Fibroblast of skin of abdomen (primary cell): Measurements from ENCODE around the gene USP40.

ENCODE experiments used
- DNase-seq: peaks from one replicate; pipeline ENCODE4 v3.0.0-alpha.2; 2013

USP40 gene

DNA sequence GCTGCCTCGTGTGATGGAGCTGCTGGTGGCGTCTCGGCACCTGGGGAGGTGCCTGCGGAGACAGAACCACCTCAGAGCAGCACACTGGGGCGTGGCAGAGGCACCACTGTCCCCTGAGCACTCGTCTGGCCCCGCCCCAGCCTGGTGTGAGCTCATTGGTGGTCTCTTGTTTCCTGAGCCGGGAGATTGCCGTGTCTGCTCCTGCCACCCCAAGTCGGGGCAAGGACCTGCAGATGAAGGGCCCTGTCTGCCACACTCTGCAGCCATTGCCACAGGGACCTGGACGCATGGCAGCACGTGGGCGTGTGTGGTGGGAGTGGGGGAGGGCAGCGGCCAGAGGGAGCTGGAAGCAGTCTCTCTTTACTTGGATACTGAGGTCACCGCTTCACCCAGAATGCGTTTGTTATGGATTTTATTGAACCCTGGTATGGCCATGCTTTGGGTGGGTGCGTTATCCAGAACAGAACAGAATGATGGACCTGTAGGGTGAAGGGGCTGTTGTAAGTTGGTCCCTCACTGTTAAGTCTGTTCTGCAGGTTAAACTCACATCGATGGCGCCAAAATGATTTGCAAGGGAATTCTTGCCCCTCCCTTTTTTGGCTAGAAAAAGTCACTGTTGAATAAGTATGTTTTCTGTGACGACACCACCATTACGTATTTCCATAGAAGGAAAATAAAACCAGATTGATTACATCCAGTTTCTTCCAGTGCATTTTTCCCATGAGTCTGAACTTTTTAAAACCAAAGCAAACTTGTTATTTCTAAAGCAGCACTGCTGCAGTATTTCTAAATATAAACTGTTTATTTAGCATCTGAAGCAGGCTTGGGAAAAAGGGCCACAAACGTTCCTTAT is 92.0 kb downstream of the USP40 start:
- no peak for DNase-seq

DNA sequence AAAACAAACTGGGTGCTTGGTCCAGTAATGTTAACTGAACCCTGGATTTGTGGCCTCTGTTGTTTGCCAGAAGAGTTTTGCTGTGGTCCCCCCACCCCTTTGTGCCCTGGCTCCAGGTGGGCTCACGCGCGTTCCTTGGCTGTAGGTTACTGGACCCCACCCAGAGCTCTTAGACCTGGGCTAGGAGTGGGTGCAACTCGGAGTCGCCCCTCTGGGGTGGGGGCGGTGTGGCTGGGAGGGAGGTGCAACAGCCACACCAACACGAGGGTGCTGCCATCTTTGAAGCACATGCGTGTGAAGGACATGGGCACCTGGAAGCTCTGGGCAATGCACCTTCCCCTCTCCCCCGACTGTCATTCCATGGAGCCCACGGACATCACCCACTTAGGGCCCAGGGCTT is 92.7 kb downstream of the USP40 start:
- no peak for DNase-seq

DNA sequence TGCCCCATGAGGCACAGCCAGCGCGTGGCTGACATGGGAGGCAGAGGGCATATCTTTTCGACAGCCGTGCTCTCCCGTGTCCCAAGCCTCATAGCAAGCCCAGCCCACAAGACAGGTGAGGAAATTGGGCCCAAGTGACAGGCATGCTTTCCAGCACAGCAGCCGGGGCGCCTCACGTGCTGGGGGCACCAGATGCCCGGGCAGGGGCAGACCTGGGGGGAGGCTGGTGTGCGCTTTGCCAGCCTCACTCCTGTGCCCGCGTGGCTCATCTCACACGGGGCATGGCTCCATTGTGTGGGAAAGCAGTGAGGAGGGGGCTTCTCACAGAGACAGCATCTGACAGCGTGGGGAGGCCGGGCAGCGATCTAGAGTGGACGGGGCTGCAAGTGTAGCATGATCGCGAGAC is 93.2 kb downstream of the USP40 start:
- DNase-seq = no peak

DNA sequence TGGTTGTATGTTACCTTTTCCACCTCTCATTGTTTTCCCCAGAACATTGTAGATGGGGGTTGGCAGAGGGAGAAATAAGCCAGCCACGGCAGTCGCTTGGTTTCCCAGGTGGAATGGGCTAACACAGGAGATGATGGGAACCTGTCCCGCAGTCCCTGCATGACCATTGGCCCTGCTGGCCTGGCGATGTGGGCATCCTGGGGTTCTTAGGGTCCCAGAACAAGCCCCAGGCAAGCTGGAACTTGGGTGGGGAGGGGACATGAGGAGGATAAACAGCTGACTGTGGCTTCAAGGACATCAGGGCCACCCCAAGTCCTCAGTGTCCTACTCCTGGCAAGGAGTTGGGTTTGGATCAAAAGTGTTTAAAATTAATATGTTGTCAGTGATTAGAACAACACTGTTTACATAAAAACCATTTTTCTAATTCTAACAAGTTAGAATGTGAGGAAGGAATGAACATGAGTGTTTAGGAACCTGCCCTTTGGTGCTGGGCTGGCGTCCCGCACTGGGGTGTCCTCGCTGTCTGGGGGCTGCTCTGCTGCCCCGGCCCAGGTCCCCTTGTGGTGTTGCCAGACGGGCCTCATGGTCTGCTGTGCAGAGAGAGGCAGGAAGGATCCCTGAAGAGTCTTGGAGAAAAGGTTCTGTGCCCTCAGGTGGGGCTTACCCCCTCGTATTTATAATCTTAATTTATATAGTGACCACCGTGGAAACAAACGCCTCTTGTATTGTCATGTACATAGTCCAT is 95.1 kb downstream of the USP40 start:
- no peak for DNase-seq

DNA sequence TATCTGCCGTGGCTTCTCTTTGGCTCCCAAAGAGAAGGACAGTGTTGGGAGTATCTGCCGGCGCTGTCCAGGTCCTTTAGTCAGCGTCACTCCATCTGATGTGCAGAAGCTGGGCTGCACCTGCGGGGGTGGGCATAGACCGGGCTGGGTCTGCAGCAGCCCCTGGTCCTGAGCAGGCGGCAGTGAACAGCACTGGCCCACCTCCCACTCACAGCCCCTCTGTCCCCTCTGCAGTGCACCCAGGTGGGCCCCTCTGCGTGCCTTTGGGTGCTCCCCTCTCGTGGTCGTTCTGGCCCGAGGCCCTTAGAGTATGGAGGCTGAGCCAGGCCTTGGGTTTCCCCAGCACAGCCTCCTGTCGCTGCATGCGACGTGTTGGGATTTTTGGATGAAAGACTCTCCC is 95.7 kb downstream of the USP40 start:
- DNase-seq = no peak

DNA sequence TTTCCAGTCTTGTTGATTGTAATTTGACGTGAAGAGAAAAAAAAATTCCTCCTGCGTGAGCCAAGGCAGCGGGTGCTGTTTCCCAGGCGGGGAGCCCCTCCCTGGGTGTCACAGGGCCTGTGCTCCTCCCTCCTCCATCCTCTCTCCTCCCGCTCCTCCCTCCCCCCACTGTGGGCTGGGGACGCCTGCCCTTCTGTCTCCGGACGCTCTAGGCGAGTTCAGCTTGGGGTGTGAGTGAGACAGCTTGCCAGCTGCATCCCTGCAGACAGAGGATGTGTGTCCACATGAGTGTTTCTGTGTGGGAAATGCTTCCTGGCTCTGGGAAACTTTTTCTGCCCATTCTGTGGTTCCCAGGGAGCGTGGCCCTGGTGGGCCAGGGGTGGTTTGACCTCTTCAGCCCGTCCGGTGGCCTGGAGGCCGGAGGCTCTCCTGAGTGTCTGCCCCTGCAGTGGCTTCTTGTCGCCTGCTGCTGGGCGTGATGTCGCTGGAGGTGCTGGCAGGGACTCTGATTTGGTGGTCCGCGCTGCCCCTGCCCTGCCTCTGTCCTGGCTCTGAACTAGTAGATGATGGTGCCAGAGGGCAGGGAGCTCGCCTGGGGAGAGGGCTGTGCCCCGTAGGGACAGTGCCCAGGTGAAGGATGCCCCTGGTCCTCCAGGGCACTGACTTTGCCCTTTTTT is 96.4 kb downstream of the USP40 start:
- DNase-seq = peak; percentile 4

DNA sequence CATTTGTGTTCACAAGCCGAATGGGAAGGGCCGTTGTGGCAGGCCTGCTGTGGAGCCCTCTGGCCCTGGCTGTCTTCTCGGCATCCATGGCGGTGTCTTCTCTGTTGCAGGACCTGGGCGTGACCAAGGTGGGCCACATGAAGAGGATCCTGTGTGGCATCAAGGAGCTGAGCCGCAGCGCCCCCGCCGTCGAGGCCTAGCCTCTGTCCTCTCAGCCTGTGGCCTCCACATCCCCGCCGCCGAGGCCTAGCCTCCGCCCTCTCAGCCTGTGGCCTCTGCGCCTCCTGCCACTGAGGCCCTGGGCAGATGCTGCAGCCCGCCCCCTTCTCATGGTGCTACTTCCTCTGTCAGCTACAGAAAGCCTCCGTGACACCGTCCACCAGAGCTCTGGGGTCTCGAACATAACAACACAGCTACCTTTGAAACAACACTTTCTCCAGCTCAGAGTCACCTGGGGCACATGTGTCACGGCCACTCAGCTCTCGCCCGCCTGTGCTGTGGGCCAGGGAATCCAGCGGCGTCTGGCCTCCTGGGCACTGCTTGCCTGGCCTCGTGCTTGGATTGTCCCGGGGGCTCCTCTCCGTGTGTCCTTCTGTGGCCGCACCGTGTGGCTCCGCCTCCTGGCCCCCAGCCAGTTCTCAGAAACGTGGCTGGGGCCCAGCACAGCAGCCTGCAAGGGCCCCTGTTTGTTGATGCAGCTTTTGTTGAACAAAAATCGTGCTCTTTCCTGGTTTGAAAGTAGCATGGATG is 97.1 kb downstream of the USP40 start:
- DNase-seq = no peak

DNA sequence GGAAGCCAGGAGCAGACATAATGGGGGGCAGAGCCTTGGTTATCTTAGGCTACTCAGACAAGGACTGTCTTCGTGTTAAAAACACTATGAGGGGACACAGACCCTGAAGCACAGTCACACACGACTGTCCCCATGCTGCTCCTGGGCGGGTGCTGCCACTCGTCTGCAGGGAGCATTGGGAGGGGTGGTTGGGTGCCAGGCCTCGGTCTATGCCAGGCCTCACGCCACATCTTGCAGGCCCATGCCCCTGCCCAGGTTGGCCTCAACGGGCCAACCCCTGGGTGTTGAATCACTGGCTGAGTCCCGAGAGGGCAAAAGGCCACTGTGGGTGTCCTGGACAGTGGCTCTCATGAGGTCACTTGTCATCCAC is 97.9 kb downstream of the USP40 start:
- DNase-seq = no peak

DNA sequence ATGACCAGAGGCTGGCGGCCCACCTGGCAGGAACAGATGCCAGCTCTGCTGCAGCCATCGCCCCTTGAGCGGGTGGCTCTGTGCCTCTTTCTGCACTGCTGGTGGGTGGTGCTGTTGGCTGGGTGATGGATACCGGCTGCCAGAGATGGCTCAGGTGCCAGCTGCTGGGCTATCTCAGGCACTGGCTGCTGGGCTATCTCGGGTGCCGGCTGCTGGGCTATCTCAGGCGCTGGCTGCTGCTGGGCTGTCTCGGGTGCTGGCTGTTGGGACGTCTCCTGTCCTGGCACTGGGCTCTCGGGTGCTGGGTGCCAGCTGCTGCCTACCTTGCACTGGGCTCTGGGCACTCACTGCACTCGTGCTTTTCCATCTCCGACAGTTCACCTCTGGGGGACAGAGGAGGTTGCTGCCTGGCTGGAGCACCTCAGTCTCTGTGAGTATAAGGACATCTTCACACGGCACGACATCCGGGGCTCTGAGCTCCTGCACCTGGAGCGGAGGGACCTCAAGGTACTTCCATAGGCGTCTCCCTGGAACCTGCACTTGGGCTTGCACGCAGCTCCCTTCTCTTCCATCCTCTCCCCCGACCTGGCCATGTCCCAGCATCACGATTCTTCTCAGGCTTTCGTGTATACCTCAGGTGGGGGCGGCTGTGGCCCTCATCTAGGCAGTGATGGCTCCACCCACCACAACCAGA is 98.4 kb downstream of the USP40 start:
- DNase-seq = no peak

DNA sequence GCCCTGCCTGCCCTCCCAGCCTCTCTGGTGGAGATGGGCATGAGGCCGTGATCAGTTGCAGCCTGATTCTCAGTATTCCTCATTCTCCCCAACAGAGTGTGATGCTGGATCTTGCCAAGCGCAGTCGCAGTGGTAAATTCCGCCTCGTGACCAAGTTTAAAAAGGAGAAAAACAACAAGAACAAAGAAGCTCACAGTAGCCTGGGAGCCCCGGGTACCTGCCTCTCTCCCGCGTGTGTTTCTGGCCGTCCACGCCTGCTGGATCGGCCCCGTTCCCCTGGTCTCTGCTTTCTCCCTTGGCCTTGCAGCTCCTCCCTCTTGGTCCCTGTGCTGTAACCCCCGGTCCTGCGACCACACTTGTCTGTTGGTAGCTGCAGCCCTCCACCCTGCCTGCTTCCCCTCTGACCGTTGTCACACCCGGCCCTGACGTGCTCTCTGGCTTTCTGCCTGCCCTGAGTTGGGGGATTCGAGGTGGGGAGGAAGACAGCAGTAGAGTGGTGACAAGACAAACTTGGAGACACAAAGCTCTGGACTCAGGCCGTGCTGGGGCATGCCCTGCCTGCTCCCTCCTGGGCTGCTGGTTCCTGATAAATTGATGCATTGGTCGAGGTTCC is 99.5 kb downstream of the USP40 start:
- DNase-seq = no peak

DNA sequence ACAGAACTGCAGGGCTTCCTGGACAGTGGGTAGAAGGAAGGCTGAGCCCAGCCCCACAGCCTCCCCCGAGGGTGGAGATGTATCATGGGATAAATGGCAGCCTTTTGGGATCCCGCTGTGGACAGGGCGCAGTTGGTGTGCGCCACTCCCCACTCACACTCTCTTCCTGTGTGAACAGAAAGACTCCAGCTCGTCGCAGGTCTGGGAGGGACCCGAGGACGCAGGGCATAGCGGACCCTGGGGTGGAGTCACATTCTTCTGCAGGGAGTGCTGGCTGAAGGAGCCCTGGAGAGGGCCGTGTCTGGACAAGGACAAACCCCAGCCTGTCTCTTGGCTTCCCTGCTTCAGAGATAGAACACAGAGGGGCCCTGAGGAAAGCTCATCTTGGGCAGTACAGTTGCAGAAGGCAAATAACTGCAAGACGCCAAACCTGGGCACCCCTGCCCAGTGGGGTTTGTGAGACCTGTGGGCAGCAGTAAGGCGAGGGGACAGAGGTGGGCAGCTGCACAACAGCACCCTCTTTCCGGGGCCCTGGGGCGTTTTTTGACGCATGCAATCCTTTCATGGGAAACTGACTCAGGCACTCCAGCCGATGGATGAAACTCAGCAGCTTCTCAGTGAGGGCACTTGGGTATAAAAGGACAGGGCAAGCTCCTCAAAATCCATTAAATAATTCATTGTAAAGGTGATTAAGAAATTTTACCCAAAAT is 101.9 kb downstream of the USP40 start:
- no peak for DNase-seq

DNA sequence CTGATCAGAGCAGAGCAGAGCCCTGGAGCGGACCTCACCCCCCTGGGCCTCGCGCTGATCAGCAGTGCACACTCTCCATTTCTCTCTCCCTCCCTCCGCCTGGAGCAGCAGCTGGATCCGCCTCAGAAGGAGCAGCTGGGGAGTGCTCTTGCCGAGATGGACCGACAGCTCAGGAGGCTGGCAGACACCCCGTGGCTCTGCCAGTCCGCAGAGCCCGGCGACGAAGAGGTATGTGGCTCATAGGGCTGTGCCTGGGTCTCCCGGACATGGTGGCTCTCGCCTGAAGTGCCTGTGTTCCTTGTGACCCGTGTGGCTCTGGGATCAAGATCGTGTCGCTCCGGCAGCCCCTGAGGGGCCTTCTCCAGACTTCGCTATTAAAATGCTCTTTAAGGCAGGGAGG is 102.5 kb downstream of the USP40 start:
- DNase-seq = no peak

DNA sequence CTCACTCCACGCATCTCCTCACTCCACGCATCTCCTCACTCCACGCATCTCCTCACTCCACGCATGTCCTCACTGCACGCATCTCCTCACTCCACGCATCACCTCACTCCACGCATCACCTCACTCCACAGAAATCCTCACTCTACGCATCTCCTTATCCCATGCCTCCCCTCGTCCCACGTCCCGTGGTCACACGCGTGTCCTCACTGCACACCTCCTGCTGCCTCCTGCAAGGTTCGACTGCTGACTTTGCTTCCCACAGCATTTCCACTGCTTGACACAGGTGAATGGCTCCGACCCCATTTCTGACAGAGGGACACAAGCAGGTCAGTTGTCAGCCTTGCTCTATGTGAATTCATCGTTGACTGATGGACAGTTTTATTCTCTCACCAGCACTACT is 103.0 kb downstream of the USP40 start:
- DNase-seq = no peak

DNA sequence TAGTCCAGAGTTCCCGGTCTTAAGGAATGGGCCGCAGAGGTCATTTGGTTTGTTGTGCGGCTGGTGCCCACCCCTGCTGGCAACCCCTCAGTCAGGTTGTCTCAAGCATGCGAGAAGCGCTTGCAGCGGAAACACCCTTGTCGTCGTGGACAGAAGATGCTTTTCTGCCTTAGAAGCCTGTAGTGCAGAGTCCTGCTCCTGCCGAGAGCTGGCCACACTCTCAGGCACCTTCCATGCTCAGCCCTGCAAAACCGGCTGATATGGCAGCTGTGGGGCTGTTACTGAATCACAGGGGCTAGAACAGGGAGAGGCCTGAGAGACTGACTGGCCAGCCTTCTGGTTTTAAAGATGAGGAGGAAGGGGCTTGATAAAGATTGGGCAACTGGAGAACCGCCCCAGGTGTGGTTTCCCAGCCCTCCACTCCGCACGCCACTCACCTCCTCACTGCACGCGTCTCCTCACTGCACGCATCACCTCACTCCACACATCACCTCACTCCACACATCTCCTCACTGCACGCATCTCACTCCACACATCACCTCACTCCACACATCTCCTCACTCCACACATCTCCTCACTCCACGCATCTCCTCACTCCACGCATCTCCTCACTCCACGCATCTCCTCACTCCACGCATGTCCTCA is 103.6 kb downstream of the USP40 start:
- no peak for DNase-seq

DNA sequence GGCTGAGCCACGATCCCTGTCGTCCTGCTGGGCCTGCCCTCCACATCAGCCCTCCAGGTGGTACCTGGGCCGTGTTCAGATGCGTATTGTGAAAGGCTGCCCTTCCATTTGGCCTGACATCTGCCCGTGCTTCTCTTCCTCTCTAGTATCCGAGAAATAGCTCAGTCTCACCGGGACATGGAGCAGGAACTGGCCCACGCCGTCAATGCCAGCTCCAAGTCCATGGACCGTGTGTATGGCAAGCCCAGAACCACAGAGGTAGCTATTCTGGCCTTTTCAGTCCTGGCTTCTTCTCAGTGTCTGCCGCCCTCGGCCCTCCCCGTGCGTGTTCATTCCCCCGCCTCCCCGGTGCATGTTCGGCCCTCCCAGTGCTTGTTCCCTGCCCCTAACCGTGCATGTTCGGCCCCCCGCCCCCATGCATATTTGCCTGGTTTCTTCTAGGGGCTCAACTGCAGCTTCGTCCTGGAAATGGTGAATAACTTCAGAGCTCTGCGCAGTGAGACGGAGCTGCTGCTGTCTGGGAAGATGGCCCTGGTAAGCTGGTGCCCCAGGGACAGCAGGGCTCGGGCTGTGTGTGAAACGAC is 104.3 kb downstream of the USP40 start:
- no peak for DNase-seq

DNA sequence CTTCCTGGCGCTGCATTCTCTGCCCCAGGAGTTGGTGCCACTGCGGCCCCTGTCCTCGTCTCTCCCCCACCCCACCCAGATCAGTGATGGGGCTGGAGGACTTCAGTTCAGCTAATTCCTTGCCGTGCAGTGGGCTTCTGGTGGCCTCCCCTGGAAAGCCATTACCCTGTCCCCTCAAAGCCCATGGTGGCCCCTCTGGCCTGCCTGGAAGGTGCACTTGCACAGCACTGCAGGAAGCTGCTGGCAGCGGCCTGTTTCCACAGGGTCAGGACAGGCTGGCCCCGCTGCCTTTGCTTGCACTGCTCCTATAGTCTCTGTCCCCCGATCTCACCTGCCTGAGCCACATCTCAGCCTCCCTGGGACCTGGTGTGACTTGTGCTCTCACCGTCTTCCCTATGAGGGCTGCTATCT is 105.1 kb downstream of the USP40 start:
- DNase-seq = no peak

DNA sequence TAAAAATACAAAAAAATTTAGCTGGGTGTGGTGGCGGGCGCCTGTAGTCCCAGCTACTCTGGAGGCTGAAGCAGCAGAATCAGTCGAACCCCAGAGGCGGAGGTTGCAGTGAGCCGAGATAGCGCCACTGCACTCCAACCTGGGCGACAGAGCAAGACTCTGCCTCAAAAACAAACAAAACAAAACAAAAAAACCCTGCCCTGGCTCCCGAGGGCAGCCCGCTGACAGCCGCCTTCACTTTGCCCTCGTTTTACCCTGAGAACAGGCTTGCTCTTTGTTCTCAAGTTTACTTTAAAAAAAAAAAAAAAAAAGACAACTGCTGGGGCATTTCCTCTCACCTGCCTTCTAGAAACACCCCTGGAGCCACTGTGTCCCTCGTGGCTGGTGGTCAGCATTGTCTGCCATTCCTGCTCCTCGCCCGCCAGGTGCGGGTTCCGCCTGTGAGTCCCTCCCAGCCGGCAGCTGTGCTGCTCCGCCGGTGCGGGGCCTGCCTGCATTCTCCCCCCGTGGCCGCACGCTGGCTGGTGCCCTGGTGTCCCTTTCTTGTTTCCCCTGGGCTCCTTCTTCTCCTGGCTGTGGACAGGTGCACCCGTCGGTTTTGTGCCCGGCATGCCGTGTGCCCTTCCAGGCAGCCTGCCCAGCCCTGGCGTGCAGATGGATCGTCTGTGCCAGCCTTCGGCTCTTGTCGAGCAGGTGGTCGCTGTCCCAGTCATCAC is 105.7 kb downstream of the USP40 start:
- DNase-seq = no peak

DNA sequence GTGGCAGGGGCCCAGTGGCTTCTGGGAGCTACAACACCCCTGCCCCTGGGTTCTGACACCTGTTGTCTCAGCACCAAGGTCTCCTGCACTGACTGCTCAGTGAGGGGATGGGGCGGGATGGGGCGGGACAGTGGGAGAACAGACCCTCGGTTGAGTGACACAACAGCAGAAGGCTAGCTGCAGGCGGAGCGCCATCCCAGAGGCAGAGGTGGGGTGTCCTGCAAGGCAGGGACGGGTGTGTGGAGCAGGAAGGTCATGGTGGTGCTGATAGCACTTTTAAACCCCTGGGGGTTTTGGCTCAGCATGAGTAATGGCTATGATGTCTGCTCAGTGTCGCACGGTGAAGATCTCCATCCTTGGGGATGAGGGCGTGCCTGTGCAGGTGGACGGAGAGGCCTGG is 107.2 kb downstream of the USP40 start:
- DNase-seq = no peak

DNA sequence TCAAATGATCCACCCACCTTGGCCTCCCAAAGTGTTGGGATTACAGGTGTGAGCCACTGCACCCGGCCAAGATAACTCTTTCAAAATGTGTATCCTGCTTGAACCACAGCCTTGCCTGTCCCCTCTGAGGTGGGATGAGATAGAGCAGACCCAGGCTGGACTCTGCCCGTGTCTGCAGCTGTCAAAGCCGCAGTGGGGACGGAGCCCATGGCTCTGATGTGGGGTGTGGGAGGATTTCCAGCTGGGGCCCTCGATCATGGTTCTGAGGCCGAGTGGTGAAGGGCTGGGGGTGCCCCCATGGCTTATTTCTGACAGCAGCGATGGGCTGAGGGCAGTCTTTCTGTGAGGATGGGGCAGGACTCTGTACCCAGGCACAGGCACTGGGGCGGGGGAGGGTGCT is 107.8 kb downstream of the USP40 start:
- DNase-seq = no peak
